Measurements from ENCODE around the gene SH3TC1.

Gene SH3TC1

GRCh38 chr4:8262637-8263322 lies 63.7 kb downstream of the SH3TC1 start:
- DNase-seq (ENCODE audit: low read depth in 3 of 3): no peak

DNA sequence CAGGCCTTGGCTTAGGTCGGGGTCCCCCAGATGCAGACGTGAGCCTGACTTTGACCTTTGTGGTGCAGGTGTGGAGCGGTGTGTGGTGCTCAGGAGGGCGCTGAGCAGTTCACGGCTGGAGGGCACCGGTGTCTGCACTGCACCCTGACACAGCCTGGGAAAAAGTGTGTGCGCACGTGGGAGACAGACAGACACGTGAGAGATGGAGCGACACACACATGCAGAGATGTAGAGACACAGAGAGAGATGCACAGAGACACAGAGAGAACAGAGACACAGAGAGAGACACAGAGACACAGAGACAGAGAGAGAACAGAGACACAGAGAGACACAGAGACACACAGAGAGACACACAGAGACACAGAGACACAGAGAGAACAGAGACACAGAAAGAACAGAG lies 64.3 kb downstream of the SH3TC1 start:
- no peak for DNase-seq (ENCODE audit: low read depth in 3 of 3)

- no peak for DNase-seq (ENCODE audit: low read depth in 3 of 3)
These were observed 65.0 kb downstream of the SH3TC1 start for GRCh38 chr4:8264106-8264505.

GRCh38 chr4:8265171-8265929 lies 66.3 kb downstream of the SH3TC1 start:
- no peak for DNase-seq (ENCODE audit: low read depth in 3 of 3)

DNA sequence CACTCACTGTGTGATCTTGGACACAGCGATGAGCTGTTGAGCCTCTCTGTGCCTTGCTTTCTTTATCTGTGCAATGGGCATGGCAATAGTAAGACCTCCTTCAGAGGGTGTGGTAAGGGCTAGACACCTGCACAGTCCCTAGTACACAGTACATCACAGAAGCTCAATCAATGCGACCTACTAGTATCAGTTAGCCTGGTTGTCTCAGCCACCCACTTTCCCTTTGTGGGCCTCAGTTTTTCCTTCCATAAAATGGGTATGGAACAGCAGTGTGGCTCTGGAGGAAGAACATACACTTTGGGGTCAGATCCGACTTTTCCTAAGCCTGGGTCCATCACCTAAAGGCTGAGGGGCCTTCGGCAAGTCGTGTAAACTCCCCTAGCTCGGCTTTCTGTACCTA lies 67.0 kb downstream of the SH3TC1 start:
- no peak for DNase-seq (ENCODE audit: low read depth in 3 of 3)

DNA sequence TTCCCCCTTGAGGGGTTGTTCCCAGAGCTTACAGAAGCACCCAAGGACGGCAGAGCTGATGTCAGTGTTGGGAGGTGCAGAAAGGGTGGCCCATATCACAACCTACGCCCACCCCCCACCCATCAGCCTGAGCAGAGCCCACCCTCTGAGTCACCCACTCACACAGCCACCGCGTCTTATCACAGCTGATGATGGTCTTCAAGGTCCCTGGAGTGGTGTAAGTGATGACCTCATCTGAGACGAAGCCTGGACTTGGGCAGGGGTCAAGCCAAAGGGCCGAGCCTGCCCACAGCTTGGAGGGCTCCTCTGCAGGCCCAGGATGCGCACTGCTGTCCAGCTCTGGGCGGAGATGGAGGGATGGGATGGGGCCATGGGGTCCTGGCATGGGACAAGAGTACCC lies 67.4 kb downstream of the SH3TC1 start:
- no peak for DNase-seq (ENCODE audit: low read depth in 3 of 3)

- no peak for DNase-seq (ENCODE audit: low read depth in 3 of 3)
These were observed 68.0 kb downstream of the SH3TC1 start for GRCh38 chr4:8267077-8267476.

DNA sequence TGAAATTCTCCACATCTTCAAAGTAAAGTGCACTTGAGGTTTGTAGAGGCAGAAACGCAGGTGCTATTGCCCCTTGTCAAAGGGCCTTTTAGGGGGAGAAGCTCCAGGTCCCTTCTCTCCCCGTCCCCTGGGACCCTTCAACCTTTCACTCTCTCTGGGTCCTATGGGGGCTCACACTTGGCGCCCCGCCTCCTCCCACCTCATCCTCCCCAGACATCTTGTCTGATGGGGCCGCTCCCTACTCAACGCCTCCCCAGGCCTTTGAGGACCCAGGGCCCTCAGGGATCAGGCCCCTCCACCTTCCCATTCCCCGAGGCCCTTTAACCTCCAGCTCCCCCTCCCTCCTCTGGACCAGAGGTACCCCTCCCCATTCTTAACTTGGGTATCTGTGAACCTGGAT lies 69.1 kb downstream of the SH3TC1 start:
- no peak for DNase-seq (ENCODE audit: low read depth in 3 of 3)

DNA sequence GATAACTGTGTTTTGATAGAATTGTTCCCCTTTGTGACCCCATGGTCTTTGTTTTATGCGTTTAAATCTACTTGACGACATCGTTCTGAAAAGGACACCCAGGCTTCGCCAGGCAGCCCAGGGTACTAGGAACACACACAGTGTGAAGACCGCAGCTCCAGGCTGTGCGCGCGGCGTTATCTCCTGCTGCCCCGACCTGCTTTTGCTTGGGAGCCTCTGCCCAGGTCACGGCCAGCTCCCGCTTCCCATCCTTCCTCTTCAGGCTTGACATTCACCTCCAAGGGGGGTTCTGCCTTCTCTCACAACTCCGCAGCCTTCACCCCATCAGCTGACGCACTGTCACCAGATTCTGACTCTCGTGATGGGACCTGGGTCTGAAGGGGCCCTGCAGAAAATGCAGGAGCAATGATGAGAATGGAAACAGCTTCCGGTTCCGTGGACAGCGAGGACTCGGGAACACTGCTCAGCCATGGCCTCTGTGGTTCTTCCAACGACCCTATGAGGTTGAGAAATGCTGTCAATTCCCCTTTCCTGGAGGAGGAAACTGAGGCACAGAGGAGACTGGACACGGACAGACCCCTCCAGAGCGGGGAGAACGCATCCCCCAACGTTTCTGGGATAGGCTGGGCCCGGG lies 69.9 kb downstream of the SH3TC1 start:
- DNase-seq (ENCODE audit: low read depth in 3 of 3): no peak

DNA sequence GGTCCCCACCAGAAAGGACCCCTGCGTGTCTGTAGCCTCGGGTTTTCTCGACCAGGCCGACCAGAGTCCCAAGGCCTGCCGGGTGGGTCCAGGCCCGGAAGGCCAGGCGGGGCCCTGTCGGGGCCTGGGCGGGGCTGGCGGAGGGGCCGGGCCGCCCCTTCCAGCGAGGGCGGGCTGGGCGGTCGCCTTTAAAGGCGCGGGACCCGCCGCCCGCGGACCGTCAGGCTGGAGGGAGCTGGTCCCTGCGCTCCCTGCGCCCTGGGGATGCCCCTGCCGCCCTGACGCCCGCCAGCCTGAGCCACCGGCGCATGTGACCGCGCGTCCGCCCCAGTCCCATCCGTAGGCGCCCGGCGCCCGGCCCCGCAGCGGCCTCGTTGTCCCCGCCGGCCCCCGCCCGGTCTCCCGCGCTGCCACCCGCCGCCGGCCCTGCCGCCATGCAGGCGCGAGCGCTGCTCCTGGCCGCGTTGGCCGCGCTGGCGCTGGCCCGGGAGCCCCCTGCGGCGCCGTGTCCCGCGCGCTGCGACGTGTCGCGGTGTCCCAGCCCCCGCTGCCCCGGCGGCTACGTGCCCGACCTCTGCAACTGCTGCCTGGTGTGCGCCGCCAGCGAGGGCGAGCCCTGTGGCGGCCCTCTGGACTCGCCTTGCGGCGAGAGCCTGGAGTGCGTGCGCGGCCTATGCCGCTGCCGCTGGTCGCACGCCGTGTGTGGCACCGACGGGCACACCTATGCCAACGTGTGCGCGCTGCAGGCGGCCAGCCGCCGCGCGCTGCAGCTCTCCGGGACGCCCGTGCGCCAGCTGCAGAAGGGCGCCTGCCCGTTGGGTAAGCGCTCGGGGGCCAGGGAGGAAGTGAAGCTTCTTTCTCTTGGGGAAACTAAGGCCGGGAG lies 70.7 kb downstream of the SH3TC1 start, which contains the start of gene HTRA3:
HTRA3 (plus strand) TSS at position 220 of the 883 bp plus-strand sequence; CDS start at position 435, 215 bp downstream.
- no peak for DNase-seq (ENCODE audit: low read depth in 3 of 3)

GRCh38 chr4:8270418-8270771 lies 71.3 kb downstream of the SH3TC1 start:
- no peak for DNase-seq (ENCODE audit: low read depth in 3 of 3)

GRCh38 chr4:8270912-8271815 lies 72.1 kb downstream of the SH3TC1 start:
- DNase-seq (ENCODE audit: low read depth in 3 of 3): no peak

- DNase-seq (ENCODE audit: low read depth in 3 of 3): no peak
These were observed 72.7 kb downstream of the SH3TC1 start for GRCh38 chr4:8271821-8272220.

- no peak for DNase-seq (ENCODE audit: low read depth in 3 of 3)
These were observed 73.7 kb downstream of the SH3TC1 start for GRCh38 chr4:8272472-8273428.

- no peak for DNase-seq (ENCODE audit: low read depth in 3 of 3)
These were observed 74.4 kb downstream of the SH3TC1 start for GRCh38 chr4:8273450-8273849.

GRCh38 chr4:8274066-8274652 lies 75.1 kb downstream of the SH3TC1 start:
- DNase-seq (ENCODE audit: low read depth in 3 of 3): no peak

- no peak for DNase-seq (ENCODE audit: low read depth in 3 of 3)
These were observed 75.9 kb downstream of the SH3TC1 start for GRCh38 chr4:8274765-8275547.

DNA sequence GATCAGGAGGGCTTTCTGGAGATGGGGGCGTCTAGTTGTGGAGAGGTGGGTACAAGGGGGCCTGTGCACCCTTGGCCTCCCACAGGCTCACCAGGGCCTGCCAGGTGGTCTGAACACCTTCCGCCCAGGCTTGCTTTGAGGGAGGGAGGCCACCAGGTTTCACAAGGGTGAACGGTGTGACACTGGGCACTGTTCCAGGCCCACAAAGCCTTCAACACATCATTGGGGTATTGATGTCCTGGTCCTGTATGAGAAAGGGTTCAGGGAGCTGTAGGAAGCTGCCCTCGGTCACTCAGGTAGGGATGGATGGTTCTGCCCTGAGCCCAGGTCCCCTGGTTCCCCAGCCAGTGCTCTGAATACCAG lies 76.4 kb downstream of the SH3TC1 start:
- no peak for DNase-seq (ENCODE audit: low read depth in 3 of 3)
